K562 (cell line): ENCODE measurements around the gene ANKMY1. TPM values are rescaled to one million over a fixed set of nuclear protein-coding genes. Genes with fewer than 3 reads are reported as not detected.

Experiments
- ATAC-seq: fragments of 200-7000 bp; cut with Tn5 transposase; 3 replicates; pipeline ENCODE4 v1.9.1; 2020; ENCODE audit warnings: moderate library complexity
- BruUV-seq: library from RNA; stranded (reverse); fragments of 400-500 nt; replicated peaks from 2 replicates; lab custom pipeline; 2021; lab: Mats Ljungman, UMichigan
- CTCF ChIA-PET: fragments of 300-600 bp; formaldehyde crosslinking; extraction: SDS; loops from one replicate; lab custom pipeline; 2021; ENCODE audit warnings: low intra/inter-chr PET ratio; lab: Yijun Ruan, JAX
- POLR2A ChIA-PET: fragments of 300-600, 350-650 bp; sonication (Branson Sonifier 250); formaldehyde crosslinking; extraction: SDS; loops from one replicate; lab custom pipeline; 2021; ENCODE audit warnings: antibody characterized with exemption, inconsistent platforms; lab: Yijun Ruan, JAX
- DNase-seq, 4 experiments: peaks; one replicate each; pipeline versions ENCODE4 v3.0.0 to v3.0.0-alpha.2; 2011 to 2018; ENCODE audit warnings: low spot score in 3 of 4, mixed read lengths in 3 of 4; ENCODE audit errors: extremely low read depth in 1 of 4
- FAIRE-seq: peaks from 2 replicates; lab custom pipeline; 2011; peaks lifted over from hg19 to GRCh38; lab: Jason Lieb, UNC
- H2AFZ ChIP-seq: 2 replicates; pipeline ENCODE4 v1.6.0; 2011; ENCODE audit warnings: low read depth, low read length, control low read depth, inconsistent platforms
- H3K27ac ChIP-seq: fragments of 200-600 bp; 3 replicates; pipeline ENCODE4 v1.8.0; 2011; ENCODE audit warnings: low read depth, mild to moderate bottlenecking, control low read depth, inconsistent platforms, low read length, moderate library complexity, mixed read lengths; ENCODE audit errors: extremely low read depth
- H3K27me3 ChIP-seq, 2 experiments: fragments of 300-600 bp in 1 of 2; 2 replicates in 1 of 2; 3 replicates in 1 of 2; pipeline versions ENCODE4 v1.6.0 to v1.8.0; 2011; ENCODE audit warnings: inconsistent platforms in 2 of 2, low read length in 2 of 2, mild to moderate bottlenecking in 1 of 2, mixed read lengths in 1 of 2, moderate library complexity in 1 of 2; ENCODE audit not compliant: control insufficient read depth in 2 of 2, insufficient read depth in 2 of 2
- H3K36me3 ChIP-seq: fragments of 300-600 bp; 3 replicates; pipeline ENCODE4 v1.8.0; 2011; ENCODE audit warnings: mild to moderate bottlenecking, low read length, inconsistent platforms; ENCODE audit not compliant: control insufficient read depth, insufficient read depth
- H3K4me1 ChIP-seq, 2 experiments: fragments of 200-600 bp in 1 of 2; replicated peaks in 1 of 2; 2 replicates in 1 of 2; 3 replicates in 1 of 2; pipeline versions ENCODE4 v1.5.1 to v1.8.0; 2011; ENCODE audit warnings: inconsistent platforms in 2 of 2, low read length in 2 of 2, mild to moderate bottlenecking in 1 of 2, mixed read lengths in 1 of 2, moderate library complexity in 1 of 2; ENCODE audit not compliant: control insufficient read depth in 2 of 2, insufficient read depth in 2 of 2
- H3K4me2 ChIP-seq: 2 replicates; pipeline ENCODE4 v1.6.1; 2011; ENCODE audit warnings: low read length, control low read depth, inconsistent platforms, mixed read lengths; ENCODE audit not compliant: insufficient read depth
- H3K4me3 ChIP-seq: fragments of 200-600 bp; sonication (generic), shearing (Covaris generic); 2 replicates; pipeline ENCODE4 v1.5.1; 2016; ENCODE audit warnings: control low read depth, inconsistent platforms
- H3K79me2 ChIP-seq: fragments of 200-600 bp; 3 replicates; pipeline ENCODE4 v1.8.0; 2011; ENCODE audit warnings: low read length, inconsistent platforms; ENCODE audit not compliant: control insufficient read depth, insufficient read depth
- H3K9ac ChIP-seq, 2 experiments: 2 replicates each; pipeline versions ENCODE4 v1.6.0 to v1.6.1; 2011; ENCODE audit warnings: low read depth in 2 of 2, low read length in 2 of 2, control low read depth in 1 of 2, inconsistent platforms in 1 of 2, mild to moderate bottlenecking in 1 of 2, mixed read lengths in 1 of 2; ENCODE audit not compliant: insufficient read depth in 1 of 2
- H3K9me1 ChIP-seq: one replicate; pipeline ENCODE4 v1.6.0; 2011; ENCODE audit warnings: inconsistent platforms, mild to moderate bottlenecking, low read length, moderate library complexity; ENCODE audit not compliant: control insufficient read depth, insufficient read depth
- H3K9me3 ChIP-seq: replicated peaks from 2 replicates; pipeline ENCODE4 v1.5.1; 2011; ENCODE audit warnings: low read depth, low read length, inconsistent platforms; ENCODE audit not compliant: control insufficient read depth, insufficient read depth
- H4K20me1 ChIP-seq: replicated peaks from 2 replicates; pipeline ENCODE4 v1.6.1; 2011; ENCODE audit warnings: low read length, inconsistent platforms, mixed read lengths; ENCODE audit not compliant: control insufficient read depth, insufficient read depth
- C11orf30 ChIP-seq: fragments of 450-650 bp; IDR thresholded peaks from 2 replicates; pipeline ENCODE4 v1.6.1; 2016; ENCODE audit warnings: low read depth, mild to moderate bottlenecking
- ELF4 ChIP-seq: fragments of 450-650 bp; formaldehyde crosslinking; IDR thresholded peaks from 2 replicates; pipeline ENCODE4 v1.4.0; 2022; ENCODE audit warnings: missing genetic modification characterization
- ILF3 ChIP-seq: fragments of 450-650 bp; IDR thresholded peaks from 2 replicates; pipeline ENCODE4 v1.6.1; 2018; ENCODE audit warnings: antibody characterized with exemption, mild to moderate bottlenecking, moderate library complexity, borderline replicate concordance
- KLF16 ChIP-seq: IDR thresholded peaks from 2 replicates; pipeline ENCODE4 v1.6.1; 2016; ENCODE audit warnings: antibody characterized with exemption
- POLR2G ChIP-seq: fragments of 200-400 bp; formaldehyde crosslinking; IDR thresholded peaks from 2 replicates; pipeline ENCODE4 v1.6.1; 2017; ENCODE audit warnings: low read depth, mild to moderate bottlenecking, antibody characterized with exemption, low read length, moderate library complexity
- RBM39 ChIP-seq: fragments of 200-400 bp; formaldehyde crosslinking; optimal IDR thresholded peaks from 2 replicates; pipeline ENCODE3; 2018; ENCODE audit warnings: low read depth, low read length
- SRF ChIP-seq, 2 experiments: fragments of 250-450, 450-650 bp in 1 of 2; sonication (Bioruptor Pico) in 1 of 2; sonication (generic) in 1 of 2; formaldehyde crosslinking; IDR thresholded peaks; 2 replicates each; pipeline versions ENCODE4 v1.5.0 to v1.5.1; 2020 to 2022; ENCODE audit warnings: mild to moderate bottlenecking in 1 of 2, missing genetic modification reagents in 1 of 2
- WGBS: fragments of 100-300 bp; shearing (Covaris generic); methylation state at CpG from one replicate; pipeline ENCODE4 v1.1.6; 2016; ENCODE audit warnings: low coverage, mixed read lengths; ENCODE audit not compliant: insufficient coverage; ENCODE audit errors: missing lambda C conversion rate; 5-methylcytosine and 5-hydroxymethylcytosine counted together
- in situ Hi-C: fragments of 300-500 bp; cut with MboI; formaldehyde crosslinking; loops from 4 replicates; pipeline ENCODE4 v1.15.0; 2018; ENCODE audit warnings: inconsistent platforms, mixed read lengths
- intact Hi-C: fragments of 100-400 bp; cut with micrococcal nuclease; formaldehyde crosslinking; loops from 2 replicates; pipeline ENCODE4 v1.14.2; 2022
- polyA plus RNA-seq, 8 experiments: library from polyadenylated mRNA; depleted of rRNA in 4 of 8; stranded (reverse) in 5 of 8; unstranded in 3 of 8; fragments of >200 nt; fragmentation: Nextera tagmentation in 2 of 8; fragmentation: Illumina TruSeq in 1 of 8; extraction: Ambion mirVana in 2 of 8; extraction: Trizol in 1 of 8; gene quantifications; 2 replicates each; pipeline versions ENCODE4 v1.2.1 to v1.2.3, GENCODE V29; 2011 to 2014; ENCODE audit warnings: inconsistent platforms in 1 of 8, missing spikeins in 1 of 8
- total RNA-seq, 7 experiments: library from RNA; depleted of rRNA in 6 of 7; stranded (reverse); fragments of >200 nt in 6 of 7; fragmentation: Illumina TruSeq in 2 of 7; extraction: Trizol in 2 of 7; gene quantifications; 2 replicates each; pipeline versions ENCODE4 v1.2.1 to v1.2.3, GENCODE V29; 2011 to 2021; ENCODE audit warnings: low replicate concordance in 1 of 7
- TF ChIP-seq, protein P1 (sequence below): IDR thresholded peaks from 2 replicates; pipeline ENCODE4 v1.6.1; 2012; ENCODE audit warnings: low read depth, low read length, improper control_type of control experiment, borderline replicate concordance
- TF ChIP-seq, protein P2 (sequence below), 2 experiments: IDR thresholded peaks; 2 replicates each; pipeline ENCODE4 v1.6.1; 2012; ENCODE audit warnings: improper control_type of control experiment in 2 of 2, low read depth in 2 of 2, low read length in 2 of 2, borderline replicate concordance in 1 of 2

The ANKMY1 gene
- total and polyA plus RNA-seq, 9 of the 15 experiments (the other 6 are each of a cell fraction or from before 2014, with no cell fraction given) = 0.75 to 15.1 (median 11.7) TPM

DNA sequence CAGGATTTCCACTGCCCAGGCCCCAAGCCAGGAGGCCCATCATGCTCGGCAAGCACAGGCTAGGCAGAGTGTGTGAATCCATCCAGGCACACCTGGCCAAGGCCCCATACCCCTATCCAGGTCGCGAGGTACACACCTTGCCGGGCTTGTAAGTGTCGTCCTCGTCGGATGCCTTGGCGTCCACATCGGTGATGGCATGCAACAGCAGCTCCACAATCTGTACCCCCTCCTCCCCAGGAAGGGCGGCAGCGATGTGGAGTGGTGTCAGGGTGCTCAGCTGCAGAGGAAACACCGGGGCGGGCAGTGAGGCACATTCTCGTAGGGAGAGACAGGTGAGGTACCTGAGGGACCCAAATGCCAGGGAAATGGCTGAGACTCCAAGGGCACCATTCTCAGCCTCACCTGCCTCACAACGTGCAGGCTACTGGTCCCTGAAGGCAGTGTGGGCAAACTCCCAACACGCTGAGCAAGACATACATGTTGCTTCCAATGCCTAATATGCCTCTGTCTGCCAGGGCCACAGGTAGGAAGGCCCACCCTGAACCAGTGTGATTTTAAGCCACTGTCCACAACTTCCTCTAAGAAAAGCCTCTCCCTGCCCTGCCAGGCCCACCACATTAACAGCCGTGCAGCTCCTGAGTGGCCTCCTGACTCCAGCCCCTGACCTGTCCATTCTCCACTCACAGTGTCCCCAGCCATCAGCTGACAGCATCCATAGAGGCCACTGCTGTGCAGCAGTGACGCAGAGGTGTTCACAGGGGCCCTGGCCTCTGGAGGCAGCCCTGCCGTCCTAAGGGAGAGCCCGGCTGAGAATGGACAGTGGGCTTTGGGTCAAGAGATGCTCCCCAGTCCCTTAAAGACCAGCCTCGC, 44.9 kb downstream of the ANKMY1 start:
- in situ Hi-C loops (no loop called here), intact Hi-C loops (loop anchor here (10.0 kb wide), 2 partner anchors 52 to 192 kb away; partner anchors contain the start of genes DUSP28 and RNPEPL1)
- FAIRE-seq = no peak
- TF ChIP-seq POLR2G (0 out of 2 replicates have a peak, but pooled peaks have one; percentile 19), KLF16 (no peak)
- Histone ChIP-seq H4K20me1 (no peaks in the 10 kb centered on the region), H3K27ac (no peak overlapping the region), H3K4me1 (peaks cover 2 to 9% of the 10 kb centered on the region in 2 experiments; a peak in 2 of 5 replicates), H3K4me2 (no peak overlapping the region), H3K27me3 (no peaks in the 10 kb centered on the region), H3K4me3 (no peak overlapping the region), H3K79me2 (no peaks in the 10 kb centered on the region), H3K36me3 (peaks cover 20% of the 10 kb centered on the region; the same call in 1 of the 3 replicates), H3K9ac (no peak overlapping the region), H3K9me1 (no peaks in the 10 kb centered on the region), H3K9me3 (no peaks in the 10 kb centered on the region), H2AFZ (no peak overlapping the region)
- no peak for ATAC-seq
- ChIA-PET CTCF (interaction anchor here (1.3 kb wide), 1 partner anchor 327 kb away, joined by 4 read pairs; no protein-coding TSS in a partner anchor), POLR2A (no interaction called here)
- 89% methylated on average over 14 of the region's 21 CpGs for WGBS
- no TSS peak for BruUV-seq
- no peak for DNase-seq

DNA sequence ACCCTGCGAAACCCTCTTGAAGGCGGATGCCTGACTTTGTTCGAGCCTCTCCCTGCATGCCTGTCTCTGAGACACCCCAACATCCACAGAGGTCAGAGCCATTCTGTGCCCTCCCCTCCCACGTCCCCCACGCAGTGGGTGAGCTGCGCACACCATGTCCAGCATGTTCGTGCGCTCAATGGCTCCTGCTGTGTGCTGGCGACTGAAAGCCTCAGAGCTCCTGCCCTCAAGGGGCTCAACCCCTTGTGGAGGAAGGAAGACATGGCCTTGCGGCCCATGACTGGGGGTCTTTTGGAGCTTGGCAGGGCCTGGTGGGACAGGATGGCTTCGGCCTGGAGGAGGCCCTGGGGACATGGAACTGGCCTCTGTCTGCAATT, 45.7 kb downstream of the ANKMY1 start:
- Histone ChIP-seq H3K27ac (no peak overlapping the region), H3K79me2 (no peaks in the 10 kb centered on the region), H4K20me1 (no peaks in the 10 kb centered on the region), H3K4me3 (no peak overlapping the region), H3K9me1 (no peaks in the 10 kb centered on the region), H3K9me3 (no peaks in the 10 kb centered on the region), H3K4me1 (peaks cover 2 to 9% of the 10 kb centered on the region in 2 experiments; a peak in 2 of 5 replicates), H3K9ac (no peak overlapping the region; a peak in 1 of 4 replicates), H2AFZ (no peak overlapping the region), H3K4me2 (no peak overlapping the region), H3K27me3 (no peaks in the 10 kb centered on the region), H3K36me3 (peaks cover 20% of the 10 kb centered on the region; the same call in 1 of the 3 replicates)
- in situ Hi-C loops (no loop called here), intact Hi-C loops (loop anchor here (10.0 kb wide), 2 partner anchors 53 to 193 kb away; partner anchors contain the start of genes DUSP28 and RNPEPL1)
- DNase-seq (no peak), ATAC-seq (no peak), FAIRE-seq (no peak)
- POLR2A ChIA-PET = no interaction called here
- CTCF ChIA-PET = no interaction called here
- TF ChIP-seq, protein P1, sequence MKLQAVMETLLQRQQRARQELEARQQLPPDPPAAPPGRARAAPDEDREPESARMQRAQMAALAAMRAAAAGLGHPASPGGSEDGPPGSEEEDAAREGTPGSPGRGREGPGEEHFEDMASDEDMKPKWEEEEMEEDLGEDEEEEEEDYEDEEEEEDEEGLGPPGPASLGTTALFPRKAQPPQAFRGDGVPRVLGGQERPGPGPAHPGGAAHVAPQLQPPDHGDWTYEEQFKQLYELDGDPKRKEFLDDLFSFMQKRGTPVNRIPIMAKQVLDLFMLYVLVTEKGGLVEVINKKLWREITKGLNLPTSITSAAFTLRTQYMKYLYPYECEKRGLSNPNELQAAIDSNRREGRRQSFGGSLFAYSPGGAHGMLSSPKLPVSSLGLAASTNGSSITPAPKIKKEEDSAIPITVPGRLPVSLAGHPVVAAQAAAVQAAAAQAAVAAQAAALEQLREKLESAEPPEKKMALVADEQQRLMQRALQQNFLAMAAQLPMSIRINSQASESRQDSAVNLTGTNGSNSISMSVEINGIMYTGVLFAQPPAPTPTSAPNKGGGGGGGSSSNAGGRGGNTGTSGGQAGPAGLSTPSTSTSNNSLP = no peak
- TF ChIP-seq, protein P2, sequence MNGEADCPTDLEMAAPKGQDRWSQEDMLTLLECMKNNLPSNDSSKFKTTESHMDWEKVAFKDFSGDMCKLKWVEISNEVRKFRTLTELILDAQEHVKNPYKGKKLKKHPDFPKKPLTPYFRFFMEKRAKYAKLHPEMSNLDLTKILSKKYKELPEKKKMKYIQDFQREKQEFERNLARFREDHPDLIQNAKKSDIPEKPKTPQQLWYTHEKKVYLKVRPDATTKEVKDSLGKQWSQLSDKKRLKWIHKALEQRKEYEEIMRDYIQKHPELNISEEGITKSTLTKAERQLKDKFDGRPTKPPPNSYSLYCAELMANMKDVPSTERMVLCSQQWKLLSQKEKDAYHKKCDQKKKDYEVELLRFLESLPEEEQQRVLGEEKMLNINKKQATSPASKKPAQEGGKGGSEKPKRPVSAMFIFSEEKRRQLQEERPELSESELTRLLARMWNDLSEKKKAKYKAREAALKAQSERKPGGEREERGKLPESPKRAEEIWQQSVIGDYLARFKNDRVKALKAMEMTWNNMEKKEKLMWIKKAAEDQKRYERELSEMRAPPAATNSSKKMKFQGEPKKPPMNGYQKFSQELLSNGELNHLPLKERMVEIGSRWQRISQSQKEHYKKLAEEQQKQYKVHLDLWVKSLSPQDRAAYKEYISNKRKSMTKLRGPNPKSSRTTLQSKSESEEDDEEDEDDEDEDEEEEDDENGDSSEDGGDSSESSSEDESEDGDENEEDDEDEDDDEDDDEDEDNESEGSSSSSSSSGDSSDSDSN (IDR thresholded peaks at IDR 0.05; ENCODE audit: borderline replicate concordance in 1 of 2, low read depth in 2 of 2, low read length in 2 of 2) = no peak
- TF ChIP-seq ELF4 (CRISPR knock-in tag) (no peak), RBM39 (no peak), C11orf30 (no peak), ILF3 (no peak), SRF (CRISPR knock-in tag; IDR thresholded peaks at IDR 0.05) (no peak)
- 80% methylated on average over 3 of the region's 11 CpGs for WGBS
- BruUV-seq = no TSS peak
